Measurements from ENCODE around the gene HKDC1.

Gene HKDC1

DNA sequence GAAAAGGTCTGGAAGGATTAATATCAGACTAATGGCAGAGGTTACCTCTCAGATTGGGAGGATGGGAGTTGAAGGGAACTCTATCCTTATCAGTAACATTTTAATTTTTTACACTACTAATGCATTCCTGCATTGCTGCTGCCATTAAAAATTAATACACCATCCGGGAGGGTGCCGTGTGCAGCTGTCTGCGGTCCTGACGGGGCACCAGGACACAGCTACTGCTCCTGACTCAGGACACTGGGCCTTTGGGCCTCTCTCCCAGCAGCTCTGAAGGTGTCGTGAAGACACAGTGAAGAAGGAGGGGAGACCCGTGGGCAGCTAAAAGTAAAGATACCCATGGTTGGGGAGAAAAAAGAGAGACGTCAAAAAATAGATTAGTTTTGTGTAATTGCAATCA, 34.7 kb downstream of the HKDC1 start:
- TF ChIP-seq, protein P1, sequence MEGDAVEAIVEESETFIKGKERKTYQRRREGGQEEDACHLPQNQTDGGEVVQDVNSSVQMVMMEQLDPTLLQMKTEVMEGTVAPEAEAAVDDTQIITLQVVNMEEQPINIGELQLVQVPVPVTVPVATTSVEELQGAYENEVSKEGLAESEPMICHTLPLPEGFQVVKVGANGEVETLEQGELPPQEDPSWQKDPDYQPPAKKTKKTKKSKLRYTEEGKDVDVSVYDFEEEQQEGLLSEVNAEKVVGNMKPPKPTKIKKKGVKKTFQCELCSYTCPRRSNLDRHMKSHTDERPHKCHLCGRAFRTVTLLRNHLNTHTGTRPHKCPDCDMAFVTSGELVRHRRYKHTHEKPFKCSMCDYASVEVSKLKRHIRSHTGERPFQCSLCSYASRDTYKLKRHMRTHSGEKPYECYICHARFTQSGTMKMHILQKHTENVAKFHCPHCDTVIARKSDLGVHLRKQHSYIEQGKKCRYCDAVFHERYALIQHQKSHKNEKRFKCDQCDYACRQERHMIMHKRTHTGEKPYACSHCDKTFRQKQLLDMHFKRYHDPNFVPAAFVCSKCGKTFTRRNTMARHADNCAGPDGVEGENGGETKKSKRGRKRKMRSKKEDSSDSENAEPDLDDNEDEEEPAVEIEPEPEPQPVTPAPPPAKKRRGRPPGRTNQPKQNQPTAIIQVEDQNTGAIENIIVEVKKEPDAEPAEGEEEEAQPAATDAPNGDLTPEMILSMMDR (conservative IDR thresholded peaks at IDR 0.05; ENCODE audit: low read depth, low read length): no peak
- H3K4me3 ChIP-seq (IDR thresholded peaks at IDR 0.05; ENCODE audit: insufficient read depth, low read depth, low read length): no peak overlapping the region

DNA sequence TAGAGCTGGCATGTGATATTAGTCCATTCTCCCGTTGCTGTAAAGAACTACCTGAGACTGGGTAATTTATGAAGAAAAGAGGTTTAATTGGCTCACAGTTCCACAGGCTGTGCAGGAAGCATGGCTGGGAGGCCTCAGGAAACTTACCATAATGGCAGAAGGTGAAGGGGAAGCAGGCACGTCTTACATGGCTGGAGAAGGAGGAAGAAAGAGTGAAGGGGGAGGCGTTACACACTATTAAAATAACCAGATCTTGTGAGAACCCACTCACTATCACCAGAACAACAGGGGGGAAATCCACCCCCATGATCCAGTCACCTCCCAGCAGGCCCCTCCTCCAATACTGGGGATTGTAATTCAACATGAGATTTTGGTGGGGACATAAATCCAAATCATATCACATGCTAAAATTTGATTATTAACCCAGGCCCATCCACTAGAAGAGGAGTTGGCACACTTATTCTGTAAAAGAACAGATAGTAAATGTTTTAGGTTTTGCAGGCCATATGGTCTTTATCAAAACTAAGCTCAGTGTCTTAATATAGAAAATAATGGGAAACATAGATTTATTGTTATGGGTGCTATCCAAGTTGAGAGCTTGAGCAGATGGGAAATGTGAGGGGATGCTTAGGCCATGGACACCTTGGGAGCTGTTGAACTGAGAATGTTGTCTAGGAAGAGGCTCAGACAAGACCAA, 39.6 kb downstream of the HKDC1 start:
- TF ChIP-seq, protein P1 (conservative IDR thresholded peaks at IDR 0.05; ENCODE audit: low read depth, low read length): no peak
- Histone ChIP-seq H3K4me2 (no peak overlapping the region), H3K27ac (no peak overlapping the region), H4K20me1 (ENCODE audit: insufficient read depth) (no peaks in the 10 kb centered on the region), H2AFZ (ENCODE audit: low read depth) (no peak overlapping the region), H3K4me3 (IDR thresholded peaks at IDR 0.05; ENCODE audit: insufficient read depth, low read depth, low read length) (no peak overlapping the region), H3K4me1 (ENCODE audit: low read depth, poor library complexity, severe bottlenecking) (no peaks in the 10 kb centered on the region), H3K9ac (no peak overlapping the region), H3K36me3 (ENCODE audit: insufficient read depth) (no peaks in the 10 kb centered on the region), H3K79me2 (ENCODE audit: insufficient read depth, low read depth) (no peaks in the 10 kb centered on the region), H3K27me3 (ENCODE audit: insufficient read depth, low read depth) (no peaks in the 10 kb centered on the region)

More for the DNA sequence above, 34.7 kb downstream of the HKDC1 start:
- H3K27me3 ChIP-seq (ENCODE audit: insufficient read depth, low read depth): no peaks in the 10 kb centered on the region
- no peak overlapping the region for H3K27ac ChIP-seq
- H3K9ac ChIP-seq: no peak overlapping the region
- H3K36me3 ChIP-seq (ENCODE audit: insufficient read depth): no peaks in the 10 kb centered on the region
- no peaks in the 10 kb centered on the region for H3K79me2 ChIP-seq (ENCODE audit: insufficient read depth, low read depth)
- H3K4me2 ChIP-seq: no peak overlapping the region
- no peaks in the 10 kb centered on the region for H3K4me1 ChIP-seq (ENCODE audit: low read depth, poor library complexity, severe bottlenecking)
- no peaks in the 10 kb centered on the region for H4K20me1 ChIP-seq (ENCODE audit: insufficient read depth)
- H2AFZ ChIP-seq (ENCODE audit: low read depth): no peak overlapping the region

DNA sequence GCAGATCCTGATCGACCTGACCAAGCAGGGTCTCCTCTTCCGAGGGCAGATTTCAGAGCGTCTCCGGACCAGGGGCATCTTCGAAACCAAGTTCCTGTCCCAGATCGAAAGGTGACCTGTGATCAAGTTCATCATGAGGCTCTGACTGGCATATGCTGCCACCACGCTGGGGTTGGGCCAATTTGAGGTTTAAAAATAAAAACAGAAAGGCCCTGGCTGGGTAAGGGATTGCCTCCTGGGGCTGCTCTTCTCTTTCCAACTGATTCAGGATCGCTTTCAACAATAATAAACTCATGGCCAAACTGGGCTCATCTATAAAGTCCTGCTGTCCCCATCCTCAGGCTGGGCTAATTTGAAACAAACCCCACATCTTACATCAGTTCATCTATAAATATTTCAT, 41.1 kb downstream of the HKDC1 start:
- H3K4me2 ChIP-seq: no peak overlapping the region
- no peaks in the 10 kb centered on the region for H3K4me1 ChIP-seq (ENCODE audit: low read depth, poor library complexity, severe bottlenecking)
- no peak overlapping the region for H3K9ac ChIP-seq
- no peaks in the 10 kb centered on the region for H3K79me2 ChIP-seq (ENCODE audit: insufficient read depth, low read depth)
- no peaks in the 10 kb centered on the region for H4K20me1 ChIP-seq (ENCODE audit: insufficient read depth)
- no peaks in the 10 kb centered on the region for H3K27me3 ChIP-seq (ENCODE audit: insufficient read depth, low read depth)
- H3K27ac ChIP-seq: no peak overlapping the region
- TF ChIP-seq, protein P1 (conservative IDR thresholded peaks at IDR 0.05; ENCODE audit: low read depth, low read length): no peak
- no peak overlapping the region for H2AFZ ChIP-seq (ENCODE audit: low read depth)
- H3K4me3 ChIP-seq (IDR thresholded peaks at IDR 0.05; ENCODE audit: insufficient read depth, low read depth, low read length): no peak overlapping the region
- H3K36me3 ChIP-seq (ENCODE audit: insufficient read depth): no peaks in the 10 kb centered on the region

DNA sequence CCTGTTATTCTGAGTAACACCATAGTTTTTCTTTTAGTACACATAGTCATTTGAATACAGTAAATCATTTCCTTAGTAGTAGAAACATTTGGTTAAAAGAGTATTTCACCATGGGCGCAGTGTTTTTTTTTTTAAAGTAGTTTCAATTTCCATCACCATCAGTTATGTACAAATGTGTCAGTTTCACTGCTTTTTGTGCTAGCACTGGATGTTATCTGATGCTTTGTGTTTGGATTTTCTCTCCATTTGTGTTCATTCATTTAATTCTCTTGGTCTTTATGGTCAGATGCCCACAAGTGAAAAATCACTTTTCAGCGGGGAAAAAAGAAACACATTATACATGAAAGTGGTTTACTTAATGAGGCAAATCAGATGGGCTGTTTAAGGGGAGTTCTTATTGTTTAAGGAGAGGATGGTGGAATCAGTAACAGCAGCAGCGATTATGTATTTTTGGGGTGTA, 42.2 kb downstream of the HKDC1 start:
- Histone ChIP-seq H3K27me3 (ENCODE audit: insufficient read depth, low read depth) (no peaks in the 10 kb centered on the region), H4K20me1 (ENCODE audit: insufficient read depth) (no peaks in the 10 kb centered on the region), H3K4me1 (ENCODE audit: low read depth, poor library complexity, severe bottlenecking) (no peaks in the 10 kb centered on the region), H3K4me3 (IDR thresholded peaks at IDR 0.05; ENCODE audit: insufficient read depth, low read depth, low read length) (no peak overlapping the region), H3K9ac (no peak overlapping the region), H3K36me3 (ENCODE audit: insufficient read depth) (no peaks in the 10 kb centered on the region), H3K4me2 (no peak overlapping the region), H3K79me2 (ENCODE audit: insufficient read depth, low read depth) (no peaks in the 10 kb centered on the region), H2AFZ (ENCODE audit: low read depth) (no peak overlapping the region), H3K27ac (no peak overlapping the region)
- TF ChIP-seq, protein P1 (conservative IDR thresholded peaks at IDR 0.05; ENCODE audit: low read depth, low read length): no peak
